Hepatocyte (in vitro differentiated cells): ENCODE results near the gene L3MBTL1. TPM values are rescaled to one million over a fixed set of nuclear protein-coding genes. Genes with fewer than 3 reads are reported as not detected.

Source experiments
- DNase-seq: peaks from one replicate; pipeline ENCODE4 v3.0.0-alpha.2; 2016; ENCODE audit warnings: low spot score
- H2AFZ ChIP-seq: fragments of 200-600 bp; sonication (generic); 2 replicates; pipeline ENCODE4 v1.6.0; 2016; ENCODE audit warnings: antibody characterized with exemption, mild to moderate bottlenecking
- H3K27ac ChIP-seq: fragments of 200-600 bp; sonication (generic); 2 replicates; pipeline ENCODE4 v1.5.1; 2016; ENCODE audit warnings: mild to moderate bottlenecking
- H3K27me3 ChIP-seq: fragments of 200-600 bp; sonication (generic); 2 replicates; pipeline ENCODE4 v1.6.1; 2016
- H3K36me3 ChIP-seq: fragments of 200-600 bp; sonication (generic); replicated peaks from 2 replicates; pipeline ENCODE4 v1.5.1; 2016; ENCODE audit warnings: low read depth; ENCODE audit not compliant: insufficient read depth
- H3K4me1 ChIP-seq: fragments of 200-600 bp; sonication (generic); 2 replicates; pipeline ENCODE4 v1.5.1; 2016; ENCODE audit warnings: mild to moderate bottlenecking, moderate library complexity; ENCODE audit not compliant: insufficient read depth
- H3K4me2 ChIP-seq: fragments of 200-600 bp; sonication (generic); 2 replicates; pipeline ENCODE4 v1.6.0; 2016
- H3K4me3 ChIP-seq: fragments of 200-600 bp; sonication (generic); 2 replicates; pipeline ENCODE4 v1.5.1; 2016; ENCODE audit warnings: mild to moderate bottlenecking
- H3K79me2 ChIP-seq: fragments of 200-600 bp; sonication (generic); 2 replicates; pipeline ENCODE4 v1.6.0; 2017; ENCODE audit warnings: mild to moderate bottlenecking
- H3K9me2 ChIP-seq: fragments of 200-600 bp; sonication (generic); replicated peaks from 2 replicates; pipeline ENCODE4 v1.6.0; 2017; ENCODE audit warnings: mild to moderate bottlenecking; ENCODE audit not compliant: insufficient read depth
- H3K9me3 ChIP-seq: fragments of 200-600 bp; sonication (generic); 2 replicates; pipeline ENCODE4 v1.5.1; 2016; ENCODE audit warnings: low read depth, mild to moderate bottlenecking
- H4K20me1 ChIP-seq: fragments of 200-600 bp; sonication (generic); 2 replicates; pipeline ENCODE4 v1.6.0; 2016; ENCODE audit warnings: mild to moderate bottlenecking; ENCODE audit not compliant: insufficient read depth, poor library complexity, severe bottlenecking
- CTCF ChIP-seq: fragments of 200-600 bp; sonication (generic); IDR thresholded peaks from 2 replicates; pipeline ENCODE4 v1.5.1; 2016; ENCODE audit warnings: antibody characterized with exemption, mild to moderate bottlenecking; ENCODE audit not compliant: poor library complexity
- EZH2 ChIP-seq: fragments of 200-600 bp; sonication (generic); IDR thresholded peaks from 2 replicates; pipeline ENCODE4 v1.6.1; 2016; ENCODE audit warnings: antibody characterized with exemption, mild to moderate bottlenecking, borderline replicate concordance
- EZH2phosphoT487 ChIP-seq: fragments of 200-600 bp; sonication (generic); IDR thresholded peaks from one replicate; pipeline ENCODE4 v1.6.1; 2018; ENCODE audit warnings: antibody characterized with exemption, mild to moderate bottlenecking, low read depth, moderate library complexity; ENCODE audit not compliant: unreplicated experiment, severe bottlenecking
- WGBS: methylation state at CpG from one replicate; pipeline ENCODE4 v1.1.6; 2016; ENCODE audit warnings: low lambda C conversion rate; ENCODE audit errors: missing lambda C conversion rate; 5-methylcytosine and 5-hydroxymethylcytosine counted together
- polyA plus RNA-seq: library from polyadenylated mRNA; unstranded; fragments of >200 nt; fragmentation: Nextera tagmentation; extraction: Ambion mirVana; gene quantifications from 2 replicates; pipeline ENCODE4 v1.2.1, GENCODE V29; 2016
- total RNA-seq: library from RNA; depleted of rRNA; stranded (reverse); fragments of >200 nt; gene quantifications from 2 replicates; pipeline ENCODE4 v1.2.3, GENCODE V29; 2014

L3MBTL1 gene
- total and polyA plus RNA-seq, 2 experiments from 2014 or later: 7.5 to 7.9 TPM

DNA sequence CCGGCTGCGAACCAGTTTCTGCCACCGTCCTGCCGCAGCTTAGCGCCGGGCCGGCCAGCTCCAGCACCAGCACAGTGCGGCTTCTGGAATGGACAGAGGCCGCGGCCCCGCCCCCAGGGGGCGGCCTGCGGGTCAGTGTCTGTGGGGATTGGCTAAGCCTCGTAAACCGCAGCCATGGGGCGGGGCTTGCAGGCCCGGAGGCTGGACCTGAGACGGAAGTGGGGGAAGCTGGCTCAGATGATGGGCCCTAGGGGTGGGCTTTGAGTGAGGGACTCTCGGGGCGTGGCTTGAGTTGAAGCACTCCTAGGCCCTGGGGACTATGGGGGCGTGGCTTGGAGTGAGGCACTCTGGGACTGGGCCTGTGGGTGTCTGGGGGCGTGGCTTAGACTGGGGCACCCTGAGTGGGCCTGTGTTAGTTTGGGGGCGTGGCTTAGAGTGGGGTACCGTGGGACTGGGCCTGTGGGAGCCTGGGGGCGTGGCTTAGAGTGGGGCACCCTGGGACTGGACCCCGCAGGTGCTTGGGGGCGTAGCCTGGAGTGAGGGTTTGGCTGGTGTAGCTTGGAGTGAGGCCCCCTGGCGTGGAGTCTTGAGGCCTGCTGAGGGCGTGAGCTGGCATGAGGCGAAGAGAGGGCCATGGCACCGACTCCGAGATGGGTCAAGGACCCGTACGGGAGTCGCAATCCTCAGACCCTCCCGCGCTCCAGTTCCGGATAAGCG, 6.6 kb downstream of the L3MBTL1 start:
- 43% methylated on average over 36 of the region's 39 CpGs for WGBS
- peak overlapping the region; percentile 77 for H3K4me2 ChIP-seq
- H3K4me3 ChIP-seq: peak overlapping the region; percentile 25
- peak; percentile 99 for DNase-seq
- no peaks in the 10 kb centered on the region for H3K36me3 ChIP-seq
- TF ChIP-seq CTCF (peak; percentile 29), EZH2phosphoT487 (no peak)
- peak overlapping the region; percentile 49 for H2AFZ ChIP-seq
- H3K79me2 ChIP-seq: no peaks in the 10 kb centered on the region
- no peaks in the 10 kb centered on the region for H3K9me2 ChIP-seq
- no peaks in the 10 kb centered on the region for H3K27me3 ChIP-seq
- H3K4me1 ChIP-seq: no peaks in the 10 kb centered on the region
- H3K9me3 ChIP-seq: no peaks in the 10 kb centered on the region
- peak overlapping the region; percentile 70 for H3K27ac ChIP-seq
- H4K20me1 ChIP-seq: no peaks in the 10 kb centered on the region

DNA sequence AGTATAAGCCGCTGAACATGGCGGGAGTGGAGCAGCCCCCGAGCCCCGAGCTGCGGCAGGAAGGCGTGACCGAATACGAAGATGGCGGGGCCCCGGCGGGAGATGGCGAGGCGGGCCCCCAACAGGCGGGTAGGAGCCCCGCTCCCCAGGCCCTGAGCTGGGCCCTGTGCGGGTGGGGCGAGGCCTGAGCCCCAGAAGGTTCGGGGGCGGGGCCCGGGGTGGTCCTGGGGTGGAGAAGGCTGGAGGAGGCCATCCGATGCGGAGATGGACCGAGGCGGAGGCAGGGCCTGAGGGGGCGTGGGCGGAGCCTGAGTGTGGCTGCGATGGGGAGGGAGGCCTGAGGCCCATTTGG, 7.1 kb downstream of the L3MBTL1 start:
- Histone ChIP-seq H3K36me3 (no peaks in the 10 kb centered on the region), H3K4me2 (peak overlapping the region; percentile 76), H2AFZ (peak overlapping the region; percentile 49), H3K79me2 (no peaks in the 10 kb centered on the region), H3K27ac (peak overlapping the region; percentile 70), H3K4me3 (peak overlapping the region; percentile 25), H3K9me3 (no peaks in the 10 kb centered on the region), H4K20me1 (no peaks in the 10 kb centered on the region), H3K9me2 (no peaks in the 10 kb centered on the region), H3K4me1 (no peaks in the 10 kb centered on the region), H3K27me3 (no peaks in the 10 kb centered on the region)
- DNase-seq: peak; percentile 51
- 31% methylated on average over 16 of the region's 27 CpGs for WGBS
- TF ChIP-seq CTCF (no peak), EZH2phosphoT487 (no peak), EZH2 (no peak)

DNA sequence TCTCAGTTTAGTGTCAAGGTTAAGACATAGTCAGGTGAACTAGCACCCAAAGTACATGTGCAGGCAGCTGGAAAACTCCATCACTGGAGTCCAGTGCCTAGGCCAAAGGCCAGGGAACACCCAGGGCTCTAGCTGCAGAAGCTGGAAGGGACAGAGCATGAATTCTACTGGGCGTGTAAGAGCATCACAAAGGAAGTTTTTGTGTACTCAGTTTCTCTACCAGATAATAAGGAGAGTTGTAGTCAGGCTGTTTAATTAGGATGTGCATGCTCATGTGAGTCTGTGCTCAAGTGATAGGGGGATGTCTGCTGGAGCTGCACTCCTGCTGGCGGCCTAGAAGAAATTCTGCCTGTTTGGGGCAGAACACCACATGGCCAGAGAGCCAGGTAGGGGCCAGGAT, 8.1 kb downstream of the L3MBTL1 start:
- no peaks in the 10 kb centered on the region for H3K27me3 ChIP-seq
- no peaks in the 10 kb centered on the region for H3K36me3 ChIP-seq
- no peak overlapping the region for H2AFZ ChIP-seq
- no peak for DNase-seq
- no peaks in the 10 kb centered on the region for H3K9me3 ChIP-seq
- no peaks in the 10 kb centered on the region for H3K79me2 ChIP-seq
- no peak for TF ChIP-seq EZH2phosphoT487
- TF ChIP-seq CTCF: no peak
- no peak for TF ChIP-seq EZH2
- no peaks in the 10 kb centered on the region for H4K20me1 ChIP-seq
- no peaks in the 10 kb centered on the region for H3K4me1 ChIP-seq
- H3K27ac ChIP-seq: no peak overlapping the region
- H3K9me2 ChIP-seq: no peaks in the 10 kb centered on the region
- H3K4me3 ChIP-seq: no peak overlapping the region
- 94% methylated on average over 2 of the region's 2 CpGs for WGBS
- H3K4me2 ChIP-seq: peak overlapping the region; percentile 76
